ENCODE results near the gene PROB1. TPM values are rescaled to one million over a fixed set of nuclear protein-coding genes. Genes with fewer than 3 reads are reported as not detected.

Gene PROB1
- polyA plus RNA-seq, 1 of the 3 experiments (the other 2 are of a cell fraction) = 0.44 TPM

DNA sequence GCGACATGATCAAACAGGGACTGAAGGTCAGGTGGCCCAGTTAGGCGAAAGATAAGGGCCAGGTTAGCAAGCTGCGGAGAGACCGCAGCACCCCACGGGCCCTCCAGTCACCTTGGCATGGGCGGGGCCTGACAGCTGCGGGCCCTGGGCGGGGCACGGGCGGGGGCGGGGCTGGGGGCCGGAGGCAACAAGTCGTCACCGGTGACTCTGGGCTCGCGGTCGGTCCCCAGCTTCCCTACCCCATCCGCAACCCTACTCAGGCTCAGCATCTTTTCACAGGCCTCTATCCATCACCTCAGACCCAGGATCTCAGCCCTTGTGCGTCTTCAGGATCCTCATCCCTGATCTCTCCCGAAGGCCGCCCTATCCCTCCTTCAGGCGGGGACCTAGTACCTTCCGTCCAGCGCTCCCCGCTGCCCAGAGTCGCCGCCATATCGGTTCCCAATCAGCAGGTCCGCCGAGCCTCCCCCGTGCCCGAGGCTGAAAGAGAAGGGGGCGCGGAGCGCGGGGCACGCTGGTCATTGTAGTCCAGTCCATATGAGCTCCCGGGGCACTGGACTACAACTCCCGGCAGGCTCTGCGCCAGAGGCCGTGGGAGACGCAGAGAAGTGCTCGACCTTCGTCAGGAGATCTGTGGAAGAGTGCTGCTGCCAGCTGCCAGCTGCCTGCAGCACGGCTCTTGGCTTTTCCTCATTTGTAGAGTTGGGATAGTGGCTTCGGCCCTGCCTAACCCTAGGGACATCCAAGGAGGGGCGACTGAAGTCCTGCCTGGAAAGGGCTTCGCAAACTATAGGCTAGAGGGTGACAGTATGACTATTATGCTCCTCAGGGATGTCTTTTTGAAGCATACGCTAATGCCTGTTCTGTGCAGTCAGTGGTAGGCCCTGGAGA lies 44.4 kb upstream of the PROB1 start, which contains the start of gene DNAJC18:
Gene DNAJC18 (minus strand): TSS at position 513 of the 891 bp plus-strand sequence. CDS start 80 bp downstream, at position 433.
- peak within 1 kb of the TSS; percentile 69 to 90 for H3K4me3 ChIP-seq (ENCODE audit: low read depth in 2 of 2, low read length in 1 of 2)
- WGBS (ENCODE audit: low lambda C conversion rate) = 1% methylated on average over 17 of the region's 49 CpGs
- H3K9me2 ChIP-seq = no peaks in the 10 kb centered on the region
- peaks cover 10% of the 10 kb centered on the region in 2 experiments; a peak in 3 of 4 replicates for H3K4me1 ChIP-seq (ENCODE audit: control insufficient read depth in 1 of 2, insufficient read depth in 2 of 2, low read depth in 1 of 2, low read length in 1 of 2)
- no peaks in the 10 kb centered on the region for H4K20me1 ChIP-seq (ENCODE audit: insufficient read depth)
- no peaks in the 10 kb centered on the region for H3K79me2 ChIP-seq (ENCODE audit: insufficient read depth)
- ChIA-PET CTCF (interaction anchor here (0.8 to 1.4 kb wide), 5 partner anchors 17 to 74 kb away, joined by 3 to 8 read pairs (median 3); partner anchors contain the start of gene SPATA24), POLR2A (interaction anchor here (0.6 to 1.3 kb wide), 7 partner anchors 9 to 122 kb away, joined by 3 to 8 read pairs (median 6); partner anchors contain the start of genes SPATA24 and UBE2D2)
- H3K36me3 ChIP-seq (replicated peaks in 1 of 2; ENCODE audit: control insufficient read depth in 1 of 2, insufficient read depth in 2 of 2, low read length in 1 of 2) = peaks cover 0 to 9% of the 10 kb centered on the region in 2 experiments
- peak within 1 kb of the TSS; percentile 94 for H2AFZ ChIP-seq (ENCODE audit: low read depth)
- peak within 1 kb of the TSS; percentile 97 for H3K4me2 ChIP-seq
- H3F3A ChIP-seq (replicated peaks; ENCODE audit: insufficient read depth) = peaks cover 10% of the 10 kb centered on the region
- DNase-seq = peak; percentile 95
- H3K9me3 ChIP-seq = no peaks in the 10 kb centered on the region
- no peaks in the 10 kb centered on the region for H3K27me3 ChIP-seq (ENCODE audit: insufficient read depth)
- peak within 1 kb of the TSS; percentile 88 to 89 for H3K27ac ChIP-seq (ENCODE audit: low read depth in 2 of 2, low read length in 1 of 2)
- peak within 1 kb of the TSS; percentile 96 for H3K9ac ChIP-seq
- TF ChIP-seq REST (IDR thresholded peaks at IDR 0.05; ENCODE audit: low read depth, low read length) (0 out of 2 replicates have a peak, but pooled peaks have one; percentile 2), CHD2 (IDR thresholded peaks at IDR 0.05; ENCODE audit: low read length, partially characterized antibody) (peak; percentile 62), TAF1 (IDR thresholded peaks at IDR 0.05; ENCODE audit: borderline replicate concordance, low read depth, low read length) (peak; percentile 54; the same call in 1 of the 2 replicates), MEF2A (IDR thresholded peaks at IDR 0.05; ENCODE audit: borderline replicate concordance, low read depth) (no peak), EZH2phosphoT487 (IDR thresholded peaks at IDR 0.05; ENCODE audit: borderline replicate concordance, low read depth) (no peak), SIN3A (IDR thresholded peaks at IDR 0.05; ENCODE audit: borderline replicate concordance, low read depth, low read length) (no peak), TEAD4 (IDR thresholded peaks at IDR 0.05; ENCODE audit: borderline replicate concordance, insufficient read depth) (no peak), RAD21 (IDR thresholded peaks at IDR 0.05; ENCODE audit: low read length) (0 out of 2 replicates have a peak, but pooled peaks have one; percentile 4), PBX3 (IDR thresholded peaks at IDR 0.05) (no peak), FOXM1 (IDR thresholded peaks at IDR 0.05; ENCODE audit: low read depth) (no peak), RXRA (IDR thresholded peaks at IDR 0.05; ENCODE audit: borderline replicate concordance, low read depth) (no peak), CTCF (IDR thresholded peaks at IDR 0.05) (no peak), MXI1 (IDR thresholded peaks at IDR 0.05; ENCODE audit: low read depth, low read length) (no peak), FOSL2 (IDR thresholded peaks at IDR 0.05; ENCODE audit: borderline replicate concordance, low read depth) (no peak), JUND (IDR thresholded peaks at IDR 0.05) (no peak), EP300 (IDR thresholded peaks at IDR 0.05; ENCODE audit: borderline replicate concordance in 1 of 2, low read depth in 1 of 2, low read length in 1 of 2) (no peak), TCF12 (IDR thresholded peaks at IDR 0.05) (peak; percentile 16; the same call in 1 of the 2 replicates), YY1 (IDR thresholded peaks at IDR 0.05; ENCODE audit: low read depth) (peak; percentile 79), NRF1 (IDR thresholded peaks at IDR 0.05; ENCODE audit: low read depth, low read length) (no peak)
- TF ChIP-seq, protein P1, sequence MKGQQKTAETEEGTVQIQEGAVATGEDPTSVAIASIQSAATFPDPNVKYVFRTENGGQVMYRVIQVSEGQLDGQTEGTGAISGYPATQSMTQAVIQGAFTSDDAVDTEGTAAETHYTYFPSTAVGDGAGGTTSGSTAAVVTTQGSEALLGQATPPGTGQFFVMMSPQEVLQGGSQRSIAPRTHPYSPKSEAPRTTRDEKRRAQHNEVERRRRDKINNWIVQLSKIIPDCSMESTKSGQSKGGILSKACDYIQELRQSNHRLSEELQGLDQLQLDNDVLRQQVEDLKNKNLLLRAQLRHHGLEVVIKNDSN (IDR thresholded peaks at IDR 0.05; ENCODE audit: borderline replicate concordance, low read depth) = no peak
- TF ChIP-seq, protein P2, sequence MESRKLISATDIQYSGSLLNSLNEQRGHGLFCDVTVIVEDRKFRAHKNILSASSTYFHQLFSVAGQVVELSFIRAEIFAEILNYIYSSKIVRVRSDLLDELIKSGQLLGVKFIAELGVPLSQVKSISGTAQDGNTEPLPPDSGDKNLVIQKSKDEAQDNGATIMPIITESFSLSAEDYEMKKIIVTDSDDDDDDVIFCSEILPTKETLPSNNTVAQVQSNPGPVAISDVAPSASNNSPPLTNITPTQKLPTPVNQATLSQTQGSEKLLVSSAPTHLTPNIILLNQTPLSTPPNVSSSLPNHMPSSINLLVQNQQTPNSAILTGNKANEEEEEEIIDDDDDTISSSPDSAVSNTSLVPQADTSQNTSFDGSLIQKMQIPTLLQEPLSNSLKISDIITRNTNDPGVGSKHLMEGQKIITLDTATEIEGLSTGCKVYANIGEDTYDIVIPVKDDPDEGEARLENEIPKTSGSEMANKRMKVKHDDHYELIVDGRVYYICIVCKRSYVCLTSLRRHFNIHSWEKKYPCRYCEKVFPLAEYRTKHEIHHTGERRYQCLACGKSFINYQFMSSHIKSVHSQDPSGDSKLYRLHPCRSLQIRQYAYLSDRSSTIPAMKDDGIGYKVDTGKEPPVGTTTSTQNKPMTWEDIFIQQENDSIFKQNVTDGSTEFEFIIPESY (IDR thresholded peaks at IDR 0.05; ENCODE audit: borderline replicate concordance, low read depth) = no peak

Data from SK-N-SH (cell line).